GM18508 (cell line): Measurements from ENCODE around the gene PRKN.

Experiments used
- ATAC-seq: cut with Tn5 transposase; IDR thresholded peaks from one replicate; pipeline ENCODE4 v1.9.1; 2021; ENCODE audit warnings: moderate number of reproducible peaks; ENCODE audit not compliant: insufficient read depth, unreplicated experiment

The PRKN gene

GRCh38 chr6:161618831-161619454 is 1108.6 kb downstream of the PRKN start:
- no peak for ATAC-seq

GRCh38 chr6:161613711-161614110 is 1113.9 kb downstream of the PRKN start:
- no peak for ATAC-seq

- no peak for ATAC-seq
Observed at GRCh38 chr6:161608771-161609170, 1118.8 kb downstream of the PRKN start.

DNA sequence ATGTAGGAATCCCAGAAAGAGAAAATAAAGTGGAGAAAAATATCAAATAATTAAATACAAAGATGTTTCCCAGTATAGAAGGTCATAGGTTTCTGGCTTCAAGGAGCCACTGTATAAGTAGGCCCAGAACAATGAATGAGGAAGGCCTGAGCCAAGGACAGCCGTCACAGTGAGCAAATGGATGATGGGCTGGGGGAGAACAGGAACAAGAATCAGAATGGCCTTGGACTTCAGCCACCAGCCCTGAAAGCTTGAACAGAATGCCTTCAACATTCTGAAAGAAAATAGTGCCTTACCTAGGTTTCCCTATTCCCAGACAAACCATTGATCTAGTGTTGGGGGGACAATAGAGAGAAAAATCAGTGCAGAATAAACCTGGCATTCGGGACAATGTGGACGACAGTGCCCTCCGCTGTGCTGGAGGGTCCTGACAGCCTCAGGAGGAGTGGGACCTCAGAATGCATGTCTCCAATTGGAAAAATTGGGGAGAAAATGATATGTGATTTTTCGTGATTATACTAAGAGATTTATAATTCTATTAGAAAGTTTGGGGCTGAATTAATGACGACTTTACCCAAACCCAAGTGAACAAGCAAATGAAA is 1119.8 kb downstream of the PRKN start:
- no peak for ATAC-seq

GRCh38 chr6:161602359-161602758 is 1125.2 kb downstream of the PRKN start:
- no peak for ATAC-seq

DNA sequence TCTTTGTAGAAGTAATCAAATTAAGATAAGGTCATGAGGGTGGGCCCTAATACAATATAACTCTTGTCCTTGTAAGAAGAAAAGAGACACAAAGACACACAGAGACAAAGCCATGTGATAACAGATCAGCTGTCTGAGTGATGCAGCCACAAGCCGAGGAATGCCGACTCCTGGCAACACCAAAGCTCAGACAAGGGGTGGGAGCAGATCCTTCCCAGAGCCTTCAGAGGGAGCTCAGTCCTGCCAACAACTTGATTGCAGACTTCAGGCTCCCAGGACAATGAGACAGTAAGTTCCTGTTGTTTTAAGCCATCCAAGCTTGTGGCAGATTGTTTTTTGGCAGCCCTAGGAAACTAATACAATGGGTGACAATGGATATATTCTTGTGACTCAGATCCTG is 1128.7 kb downstream of the PRKN start:
- no peak for ATAC-seq

GRCh38 chr6:161596807-161597520 is 1130.6 kb downstream of the PRKN start:
- no peak for ATAC-seq

DNA sequence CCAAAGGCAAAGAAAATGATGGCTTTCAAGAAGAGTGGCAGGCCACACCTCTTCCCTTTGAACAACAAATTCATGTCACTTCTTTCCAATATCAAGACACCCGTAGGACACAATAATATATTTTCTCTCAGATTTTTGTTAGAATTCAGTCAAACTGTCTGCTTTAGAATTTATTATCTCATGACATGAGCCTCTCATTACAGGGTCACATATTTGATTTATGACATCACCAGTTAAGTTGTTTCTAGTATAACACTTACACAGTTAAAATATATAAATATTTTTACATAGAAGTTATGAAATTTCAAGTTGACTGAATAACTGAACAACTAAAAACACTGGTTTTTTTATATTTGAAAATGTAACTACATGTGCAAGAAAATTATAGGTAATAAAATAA is 1133.2 kb downstream of the PRKN start:
- ATAC-seq = no peak

GRCh38 chr6:161590961-161591627 is 1136.5 kb downstream of the PRKN start:
- no peak for ATAC-seq

DNA sequence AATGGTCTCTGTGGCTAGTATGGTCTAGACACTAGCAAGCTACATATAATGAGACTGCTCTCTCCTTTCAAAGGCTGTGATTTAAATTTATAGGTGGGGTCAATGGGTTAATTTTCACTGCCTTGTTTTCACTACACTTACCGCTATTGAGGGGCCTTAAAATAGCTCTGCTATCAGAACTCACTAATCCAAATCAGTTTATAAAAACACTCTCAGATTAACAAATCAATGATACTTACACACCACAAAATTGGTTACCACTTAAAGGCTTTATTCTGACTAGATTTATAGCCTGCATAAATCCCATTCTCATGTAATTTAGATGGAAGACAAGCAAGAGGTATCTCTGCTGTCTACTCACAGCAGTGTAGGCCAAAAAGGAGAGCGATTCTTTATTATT is 1140.7 kb downstream of the PRKN start:
- ATAC-seq = no peak

DNA sequence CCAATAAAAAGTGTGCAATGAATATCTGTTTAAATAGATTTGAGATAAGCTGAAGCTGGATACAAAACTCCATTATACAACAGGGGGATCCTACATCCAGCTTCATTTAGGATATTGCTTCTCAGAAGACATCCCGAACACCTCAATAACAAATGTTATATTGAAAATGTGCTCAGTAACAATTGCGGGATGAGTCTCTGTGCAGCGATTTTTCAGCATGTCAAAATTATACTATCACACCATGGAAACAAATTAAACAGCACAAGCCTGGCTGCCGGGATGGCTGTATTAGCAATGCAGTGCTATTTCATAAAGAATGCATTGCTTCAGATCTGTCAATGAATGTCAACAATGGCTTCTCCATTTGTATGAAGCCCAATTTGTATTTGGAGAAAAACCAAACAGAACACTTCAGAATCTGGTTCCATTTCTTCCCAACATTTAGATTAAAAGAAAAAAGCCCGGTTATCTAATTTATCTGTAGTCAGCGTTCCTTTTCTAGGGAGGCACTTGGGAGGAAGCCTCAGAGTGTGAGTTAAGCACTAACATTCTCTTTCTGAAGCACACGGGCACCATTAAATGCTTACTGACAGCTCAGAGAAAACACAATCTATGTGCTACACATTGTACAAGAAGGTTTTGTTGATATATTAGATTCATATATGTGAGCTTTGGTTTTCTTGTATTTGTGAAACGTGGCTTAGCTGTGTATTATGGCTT is 1142.8 kb downstream of the PRKN start:
- ATAC-seq = no peak

DNA sequence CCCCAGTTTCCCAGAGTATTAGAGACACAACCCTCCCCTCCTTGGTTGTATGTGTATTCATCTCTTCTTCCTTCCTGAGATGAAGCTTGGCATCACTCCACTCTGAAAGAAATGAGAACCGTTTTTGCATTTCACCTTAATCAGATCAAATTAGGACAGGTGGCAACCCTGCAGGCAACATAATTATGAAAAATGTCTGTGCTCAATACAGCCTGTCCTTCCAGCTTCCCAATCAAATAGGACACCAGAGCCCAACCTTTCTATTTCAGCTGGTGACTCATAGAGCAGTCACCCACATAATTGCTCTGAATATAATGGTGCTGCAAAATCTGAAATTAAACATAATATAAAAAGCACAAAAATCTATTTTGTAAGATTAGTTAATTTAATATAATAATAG is 1143.5 kb downstream of the PRKN start:
- no peak for ATAC-seq

GRCh38 chr6:161583584-161583983 is 1144.0 kb downstream of the PRKN start:
- no peak for ATAC-seq

DNA sequence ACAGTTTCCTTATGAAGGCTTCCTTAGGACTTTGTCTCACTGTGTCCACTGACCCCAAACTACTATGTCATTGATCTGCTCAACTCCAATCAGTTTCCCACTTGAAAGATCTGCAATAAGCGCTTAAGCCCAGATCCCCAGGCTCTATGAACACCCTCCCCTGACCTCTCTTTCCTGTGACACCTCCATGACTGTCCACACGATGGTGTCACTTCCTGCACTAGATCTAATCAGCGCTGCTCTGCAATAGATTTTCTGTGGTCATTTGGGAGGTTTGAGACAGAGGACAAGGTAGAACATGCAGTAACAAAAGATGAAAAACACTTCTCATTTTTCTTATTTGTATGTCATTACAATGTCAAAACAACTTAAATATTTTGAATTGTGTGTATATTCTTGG is 1149.1 kb downstream of the PRKN start:
- no peak for ATAC-seq

DNA sequence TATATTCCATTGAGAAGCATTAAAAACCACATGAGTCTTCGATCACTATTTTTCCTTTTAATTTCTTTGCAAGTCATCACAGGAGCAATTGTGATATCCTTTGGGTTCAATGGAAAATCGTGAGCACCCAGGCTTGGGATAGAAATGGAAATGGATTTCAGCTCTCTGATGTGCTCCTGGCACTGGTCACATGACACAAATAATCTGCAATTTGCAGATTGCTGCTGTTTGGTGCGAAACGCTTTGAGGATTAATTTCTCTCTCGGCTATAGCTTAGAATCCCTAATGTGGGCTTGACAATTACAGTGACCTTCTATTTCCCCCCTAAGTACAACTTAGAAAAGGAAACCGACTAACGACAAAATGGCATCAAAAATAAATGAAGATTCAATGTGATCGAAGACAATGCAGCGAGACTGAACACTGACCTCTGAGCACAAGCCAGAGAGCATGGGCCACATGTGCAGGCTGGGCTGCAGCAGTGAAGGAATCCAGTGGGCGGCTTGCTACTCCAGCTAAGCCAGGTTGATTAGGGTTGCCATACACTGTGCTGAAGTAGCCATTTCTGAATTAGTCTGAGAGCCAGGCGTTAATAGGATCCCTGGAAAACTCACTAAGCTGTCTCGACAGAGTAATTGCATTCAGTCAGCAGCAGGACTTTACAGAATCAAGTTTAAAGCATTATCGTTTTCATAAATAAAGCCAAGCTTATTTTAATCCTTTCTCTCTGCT is 1151.9 kb downstream of the PRKN start:
- ATAC-seq = no peak

- ATAC-seq = no peak
Observed at GRCh38 chr6:161568885-161569456, 1158.6 kb downstream of the PRKN start.

DNA sequence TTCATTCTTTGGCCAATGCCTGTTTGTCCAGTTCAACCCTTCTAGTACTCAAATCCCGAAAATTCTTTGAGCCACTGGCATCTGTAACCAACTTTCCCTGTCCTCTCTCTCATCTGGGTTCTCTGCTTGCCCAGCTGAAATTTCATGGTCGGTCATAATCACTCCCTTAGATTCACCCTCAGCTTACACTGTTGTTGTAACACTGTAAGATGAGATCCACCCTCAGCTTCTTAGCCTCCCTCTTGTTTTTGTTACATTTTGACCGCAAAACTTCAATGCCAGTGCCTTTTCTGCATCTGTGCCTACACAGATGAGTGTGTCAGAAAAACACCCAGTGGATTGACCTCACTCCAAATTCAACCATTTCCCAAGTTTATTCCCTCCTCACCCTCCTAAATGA is 1162.6 kb downstream of the PRKN start:
- ATAC-seq = no peak

DNA sequence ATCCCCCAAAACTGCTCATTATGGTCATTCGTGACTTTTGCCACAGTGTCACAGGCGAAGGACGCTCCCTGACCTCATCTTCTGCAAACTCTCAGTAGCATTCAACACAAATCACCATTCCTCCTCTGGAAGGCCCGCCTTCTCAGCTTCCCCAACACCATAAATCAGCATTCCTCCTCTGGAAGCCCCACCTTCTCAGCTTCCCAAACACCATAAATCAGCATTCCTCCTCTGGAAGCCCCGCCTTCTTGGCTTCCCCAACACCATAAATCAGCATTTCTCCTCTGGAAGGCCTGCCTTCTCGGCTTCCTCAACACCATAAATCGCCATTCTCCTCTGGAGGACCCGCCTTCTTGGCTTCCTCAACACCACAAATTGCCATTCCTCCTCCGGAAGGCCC is 1165.7 kb downstream of the PRKN start:
- ATAC-seq = no peak

- no peak for ATAC-seq
Observed at GRCh38 chr6:161557333-161558107, 1170.0 kb downstream of the PRKN start.
